ENCODE data around the gene CCT3. TPM values are rescaled to one million over a fixed set of nuclear protein-coding genes. Genes with fewer than 3 reads are reported as not detected.

Gene CCT3
- total and polyA plus RNA-seq, 10 of the 15 experiments (the other 5 are each of a cell fraction or from before 2014, with no cell fraction given): 319 to 585 (median 427) TPM

DNA sequence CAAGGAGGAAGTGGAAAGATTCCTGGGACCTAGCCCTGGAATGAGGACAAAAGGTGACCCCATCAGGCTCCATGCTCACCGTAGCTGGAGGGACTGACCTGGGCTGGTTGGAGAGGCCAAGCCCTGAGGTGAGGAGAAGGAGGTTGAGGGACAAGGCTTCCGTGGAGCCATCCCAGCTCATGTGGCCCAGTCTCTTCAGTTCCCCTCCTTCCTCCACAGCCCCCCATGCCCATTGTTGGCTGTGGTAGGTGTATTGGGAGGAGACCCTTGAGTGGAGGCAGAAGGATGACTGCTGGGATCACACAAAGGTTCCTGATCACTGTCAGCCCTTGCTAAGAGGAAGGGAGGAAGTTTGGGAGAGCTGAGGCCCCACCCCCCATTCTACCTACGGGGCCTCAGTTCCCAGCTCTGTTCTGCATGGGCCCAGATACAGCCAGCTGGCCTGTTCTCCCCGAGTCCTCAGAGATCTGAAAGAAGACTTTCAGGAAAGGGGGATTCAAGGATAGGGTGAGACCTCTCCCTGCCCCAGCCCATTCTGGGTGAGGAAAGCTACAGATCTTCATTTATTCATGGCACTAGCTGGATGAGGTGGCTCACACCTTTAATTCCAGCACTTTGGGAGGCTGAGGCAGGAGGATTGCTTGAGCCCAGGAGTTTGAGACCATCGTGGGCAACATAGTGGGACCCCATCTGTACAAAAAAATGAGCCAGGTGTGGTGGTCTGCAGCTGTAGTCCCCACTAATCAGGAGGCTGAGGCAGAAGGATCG, 48.2 kb upstream of the CCT3 start:
- H3K9me3 ChIP-seq (replicated peaks; ENCODE audit: control insufficient read depth, insufficient read depth, low read length): no peaks in the 10 kb centered on the region
- SMC1A ChIA-PET (ENCODE audit: uncharacterized antibody, unreplicated experiment): interaction anchor here (0.6 to 5.4 kb wide), 30 partner anchors 9 to 242 kb away, joined by 3 to 149 read pairs (median 4); partner anchors contain the start of gene TTC24
- in situ Hi-C loops (cut with MboI): loop anchor here (5.0 kb wide), 1 partner anchor 221 kb away; no protein-coding TSS in a partner anchor
- FAIRE-seq (no peak), ATAC-seq (no peak), DNase-seq (ENCODE audit: low read depth, low spot score) (no peak)
- no peak overlapping the region for H3K4me3 ChIP-seq
- H3K27ac ChIP-seq (ENCODE audit: control insufficient read depth, insufficient read depth): no peak overlapping the region
- TF ChIP-seq FOXM1 (IDR thresholded peaks at IDR 0.05; ENCODE audit: low read depth, low read length) (no peak), WRNIP1 (IDR thresholded peaks at IDR 0.05; ENCODE audit: borderline replicate concordance, low read depth, low read length) (no peak), RAD21 (IDR thresholded peaks at IDR 0.05; ENCODE audit: insufficient read depth, low read depth, low read length) (no peak), HCFC1 (IDR thresholded peaks at IDR 0.05; ENCODE audit: low read length) (no peak), NFYA (IDR thresholded peaks at IDR 0.05; ENCODE audit: borderline replicate concordance, low read depth, low read length) (no peak)
- H3K4me1 ChIP-seq (ENCODE audit: control insufficient read depth, insufficient read depth, low read length): no peaks in the 10 kb centered on the region
- CTCF ChIA-PET: interaction anchor here (0.6 to 7.8 kb wide), 61 partner anchors 7 to 1960 kb away, joined by 3 to 468 read pairs (median 5); partner anchors contain the start of genes IQGAP3, MEF2D, NAXE and SMG5
- RAD21 ChIA-PET (ENCODE audit: unreplicated experiment): interaction anchor here (0.6 to 6.3 kb wide), 30 partner anchors 7 to 241 kb away, joined by 3 to 162 read pairs (median 4); partner anchors contain the start of gene NAXE
- intact Hi-C loops (cut with micrococcal nuclease; ENCODE audit: unreplicated experiment): no loop called here
- H3K27me3 ChIP-seq (replicated peaks in 1 of 2; ENCODE audit: control insufficient read depth in 2 of 2, insufficient read depth in 2 of 2, low read length in 1 of 2): peaks cover 6 to 11% of the 10 kb centered on the region in 2 experiments
- POLR2A ChIA-PET: interaction anchor here (0.6 to 1.5 kb wide), 2 partner anchors 60 to 270 kb away, joined by 3 to 8 read pairs; no protein-coding TSS in a partner anchor
- H3K9ac ChIP-seq (ENCODE audit: control insufficient read depth, insufficient read depth, low read length): no peak overlapping the region
- H3K79me2 ChIP-seq (ENCODE audit: control insufficient read depth, insufficient read depth, low read length): no peaks in the 10 kb centered on the region
- BruUV-seq (replicated peaks): no TSS peak
- no peak overlapping the region for H3K4me2 ChIP-seq (ENCODE audit: control insufficient read depth, insufficient read depth)
- H4K20me1 ChIP-seq (ENCODE audit: control insufficient read depth, insufficient read depth): no peaks in the 10 kb centered on the region
- H2AFZ ChIP-seq (ENCODE audit: control insufficient read depth, low read depth, low read length): no peak overlapping the region
- WGBS (ENCODE audit: insufficient coverage, insufficient replicate concordance, low lambda C conversion rate, missing lambda C conversion rate): 39% methylated on average over 6 of the region's 6 CpGs
- no peaks in the 10 kb centered on the region for H3K36me3 ChIP-seq (ENCODE audit: control insufficient read depth in 2 of 2, insufficient read depth in 2 of 2, low read length in 1 of 2)

All from GM12878 (cell line).